ENCODE measurements around the gene DCN.

- no peak for TF ChIP-seq CTCF (conservative IDR thresholded peaks at IDR 0.05; ENCODE audit: low read length)
- TF ChIP-seq EZH2phosphoT487 (IDR thresholded peaks at IDR 0.05; ENCODE audit: borderline replicate concordance), result no peak
Measured at GRCh38 chr12:91103624-91104023, 79.0 kb downstream of the DCN start.

Data from Loucy (cell line).